ENCODE results near the gene PLA2G4A. TPM values are rescaled to one million over a fixed set of nuclear protein-coding genes. Genes with fewer than 3 reads are reported as not detected.
A peak's percentile ranks its signal among the peaks of the same experiment; 100 is the strongest.

PLA2G4A gene
- total and polyA plus RNA-seq, 9 donors: 1.7 to 19.0 (median 9.0) TPM

DNA sequence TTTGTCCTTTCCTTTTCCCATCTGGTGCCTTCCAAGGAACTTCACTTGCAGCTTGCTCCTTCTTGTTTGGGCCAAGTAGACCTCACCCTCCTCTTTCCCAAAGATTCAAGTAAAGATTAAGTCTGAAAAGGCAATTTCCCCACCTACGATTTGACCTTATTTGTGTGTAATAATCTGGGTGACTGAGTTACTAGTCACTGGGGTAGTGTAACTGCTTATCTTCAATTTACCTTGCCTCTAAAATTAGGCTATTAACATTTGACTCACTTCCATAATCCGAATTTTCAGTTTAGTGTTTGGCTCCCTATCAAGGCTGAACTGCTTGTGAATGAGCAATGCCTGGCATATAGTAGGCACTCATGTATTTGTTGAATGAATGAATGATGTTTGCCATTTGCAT lies 59.6 kb downstream of the PLA2G4A start:
- WGBS, 3 donors: 75 to 85% (median 76%) methylated on average over 2 of the region's 2 CpGs

GRCh38 chr1:186892936-186893335 lies 64.2 kb downstream of the PLA2G4A start:
- H3K4me1 ChIP-seq (ENCODE audit: insufficient read depth): no peaks in the 10 kb centered on the region
- intact Hi-C loops (cut with DNase I): no loop called here
- H3K27ac ChIP-seq: no peak overlapping the region
- no peaks in the 10 kb centered on the region for H3K36me3 ChIP-seq
- no peak for TF ChIP-seq CTCF (IDR thresholded peaks at IDR 0.05)
- no peak for TF ChIP-seq POLR2A (IDR thresholded peaks at IDR 0.05)
- no peak for TF ChIP-seq EP300 (IDR thresholded peaks at IDR 0.05)
- DNase-seq: no peak
- no peak overlapping the region for H3K4me3 ChIP-seq
- H3K9me3 ChIP-seq: no peaks in the 10 kb centered on the region
- no peaks in the 10 kb centered on the region for H3K27me3 ChIP-seq

More for the DNA sequence above, 59.6 kb downstream of the PLA2G4A start:
- Histone ChIP-seq H3K9me3 (no peaks in the 10 kb centered on the region), H3K27me3 (no peaks in the 10 kb centered on the region), H3K27ac (no peak overlapping the region), H3K36me3 (no peaks in the 10 kb centered on the region), H3K4me1 (ENCODE audit: insufficient read depth) (no peaks in the 10 kb centered on the region), H3K4me3 (no peak overlapping the region)
- intact Hi-C loops (cut with DNase I): no loop called here
- no peak for DNase-seq
- TF ChIP-seq POLR2A (IDR thresholded peaks at IDR 0.05): no peak
- no peak for TF ChIP-seq CTCF (IDR thresholded peaks at IDR 0.05)
- no peak for TF ChIP-seq EP300 (IDR thresholded peaks at IDR 0.05)

DNA sequence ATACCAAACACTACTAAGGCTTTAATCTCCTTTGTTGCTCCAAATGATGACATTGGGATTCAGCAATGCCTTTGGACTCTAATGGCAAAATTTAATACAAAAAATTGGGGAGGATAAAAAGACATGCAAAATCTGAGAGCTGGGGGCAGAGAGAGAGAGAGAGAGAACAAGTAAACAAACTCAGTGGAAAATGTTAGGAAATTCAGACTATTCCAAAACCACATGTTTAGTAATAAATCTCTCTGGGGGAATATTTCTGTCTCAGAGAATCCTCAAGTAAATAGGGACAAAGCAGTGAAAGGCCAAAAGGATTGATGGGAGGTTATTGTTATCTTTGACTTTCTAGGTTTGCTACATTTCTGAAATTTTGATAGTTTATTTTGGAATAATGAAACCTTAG lies 65.7 kb downstream of the PLA2G4A start:
- intact Hi-C loops (cut with DNase I): no loop called here
- no peaks in the 10 kb centered on the region for H3K4me1 ChIP-seq (ENCODE audit: insufficient read depth)

DNA sequence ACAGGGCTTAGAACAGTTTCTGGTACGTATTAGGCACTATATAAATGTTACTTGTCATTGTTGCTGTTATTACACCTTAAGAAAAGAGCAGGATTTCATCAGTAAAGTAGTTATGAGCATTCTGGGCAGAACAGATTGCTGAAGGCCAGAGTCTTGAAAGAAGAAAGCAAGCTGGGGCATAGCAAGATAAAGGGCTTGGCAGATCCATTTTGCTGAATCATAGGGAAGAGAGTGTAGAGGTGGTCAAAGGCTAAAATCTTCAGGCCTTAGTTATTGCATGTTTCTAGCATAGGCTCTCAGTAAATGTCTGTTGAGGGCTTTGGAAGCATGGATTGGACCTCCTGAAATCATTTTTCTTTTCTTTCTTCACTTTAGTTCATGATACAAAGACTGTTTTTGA lies 67.5 kb downstream of the PLA2G4A start:
- Histone ChIP-seq H3K4me3 (no peak overlapping the region), H3K27ac (peak overlapping the region in 1 of 2 donors; percentile 18), H3K9me3 (no peaks in the 10 kb centered on the region), H3K27me3 (no peaks in the 10 kb centered on the region), H3K36me3 (no peaks in the 10 kb centered on the region), H3K4me1 (ENCODE audit: insufficient read depth) (no peaks in the 10 kb centered on the region)
- TF ChIP-seq EP300 (IDR thresholded peaks at IDR 0.05): no peak
- no peak for TF ChIP-seq CTCF (IDR thresholded peaks at IDR 0.05)
- no peak for TF ChIP-seq POLR2A (IDR thresholded peaks at IDR 0.05)
- intact Hi-C loops (cut with DNase I): no loop called here
- no peak for DNase-seq
- 85 to 90% (median 87%) methylated on average over 1 of the region's 1 CpG for WGBS, 3 donors

More for the DNA sequence above, 65.7 kb downstream of the PLA2G4A start:
- Histone ChIP-seq H3K36me3 (no peaks in the 10 kb centered on the region), H3K9me3 (no peaks in the 10 kb centered on the region), H3K27ac (no peak overlapping the region), H3K4me3 (no peak overlapping the region), H3K27me3 (no peaks in the 10 kb centered on the region)
- no peak for DNase-seq
- no peak for TF ChIP-seq POLR2A (IDR thresholded peaks at IDR 0.05)
- no peak for TF ChIP-seq EP300 (IDR thresholded peaks at IDR 0.05)
- TF ChIP-seq CTCF (IDR thresholded peaks at IDR 0.05): no peak

DNA sequence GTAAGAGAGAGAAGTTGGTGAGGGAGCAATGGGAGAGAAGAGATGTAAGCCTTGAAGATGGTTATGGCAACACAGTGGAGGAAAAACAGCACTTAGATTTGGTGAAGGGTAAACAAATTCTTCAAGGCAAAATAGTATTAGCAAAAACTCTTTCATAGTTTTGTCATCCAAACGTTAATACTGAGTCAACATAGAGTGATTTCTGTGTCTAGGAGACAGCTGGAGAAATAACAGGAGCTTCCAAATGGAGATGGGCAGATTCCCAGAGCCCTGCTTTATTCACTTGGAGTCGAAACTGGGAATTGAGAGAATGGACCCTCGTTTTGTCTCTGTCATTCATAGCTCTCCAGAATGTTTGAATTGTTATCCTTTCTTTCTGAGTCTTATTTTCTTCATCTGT lies 68.3 kb downstream of the PLA2G4A start:
- TF ChIP-seq POLR2A (IDR thresholded peaks at IDR 0.05): no peak
- no peak for TF ChIP-seq CTCF (IDR thresholded peaks at IDR 0.05)
- TF ChIP-seq EP300 (IDR thresholded peaks at IDR 0.05): no peak
- H3K4me1 ChIP-seq (ENCODE audit: insufficient read depth): no peaks in the 10 kb centered on the region
- H3K27ac ChIP-seq: peak overlapping the region in 1 of 2 donors; percentile 18
- no peak overlapping the region for H3K4me3 ChIP-seq
- intact Hi-C loops (cut with DNase I): no loop called here
- H3K36me3 ChIP-seq: no peaks in the 10 kb centered on the region
- no peak for DNase-seq
- no peaks in the 10 kb centered on the region for H3K27me3 ChIP-seq
- no peaks in the 10 kb centered on the region for H3K9me3 ChIP-seq
- WGBS, 3 donors: 22 to 43% (median 32%) methylated on average over 3 of the region's 3 CpGs
